Upper lobe of left lung (tissue), 6 donors: ENCODE data around the gene TNXB. TPM values are rescaled to one million over a fixed set of nuclear protein-coding genes. Genes with fewer than 3 reads are reported as not detected.
"Not testable (repeated sequence)": the region's sequence is repeated elsewhere in the genome, so short reads cannot be mapped to it uniquely, and the experiment has no call there.

Experiments
- ATAC-seq, 2 donors: fragments of 200-7000 bp; cut with Tn5 transposase; one replicate each; pipeline ENCODE4 v1.9.1; 2022; ENCODE audit warnings: mild to moderate bottlenecking in 2 of 2, moderate library complexity in 2 of 2; ENCODE audit not compliant: low FRiP score in 2 of 2
- DNase-seq, 2 donors: peaks; one replicate each; pipeline ENCODE4 v3.0.0-alpha.2; 2019 to 2020
- H3K27ac ChIP-seq, 4 donors: fragments of 200-600 bp; sonication (generic); one replicate each; pipeline ENCODE4 v1.5.1; 2016 to 2019
- H3K27me3 ChIP-seq, 4 donors: fragments of 200-600 bp; sonication (generic); one replicate each; pipeline ENCODE4 v1.5.1; 2017 to 2019
- H3K36me3 ChIP-seq, 4 donors: fragments of 200-600 bp; sonication (generic); one replicate each; pipeline ENCODE4 v1.5.1; 2016 to 2019
- H3K4me1 ChIP-seq, 4 donors: fragments of 200-600 bp; sonication (generic); one replicate each; pipeline ENCODE4 v1.5.1; 2018 to 2019
- H3K4me3 ChIP-seq, 4 donors: fragments of 200-600 bp; sonication (generic); one replicate each; pipeline ENCODE4 v1.5.1; 2017 to 2019; ENCODE audit warnings: mild to moderate bottlenecking in 2 of 4, moderate library complexity in 1 of 4
- H3K9me3 ChIP-seq, 4 donors: fragments of 200-600 bp; sonication (generic); one replicate each; pipeline ENCODE4 v1.5.1; 2018 to 2019
- WGBS, 2 donors: methylation state at CpG; one replicate each; pipeline ENCODE4 v1.1.5; 2017 to 2018; 5-methylcytosine and 5-hydroxymethylcytosine counted together
- total RNA-seq, 6 donors: library from RNA; depleted of rRNA in 4 of 6; stranded (reverse); fragments of >200 nt in 4 of 6; gene quantifications; one replicate each; pipeline versions ENCODE4 v1.1.0 to v1.2.1, GENCODE V29; 2016 to 2021
- donor health status: DM: no; HTN: no; CAD: no; lungs with moderate emphysema.
- donor health status: DM: no; HTN: yes; CAD: no; lungs with severe emphysema.

TNXB gene
- total RNA-seq, 6 donors from 2014 or later = 58.1 to 206 (median 151) TPM

DNA sequence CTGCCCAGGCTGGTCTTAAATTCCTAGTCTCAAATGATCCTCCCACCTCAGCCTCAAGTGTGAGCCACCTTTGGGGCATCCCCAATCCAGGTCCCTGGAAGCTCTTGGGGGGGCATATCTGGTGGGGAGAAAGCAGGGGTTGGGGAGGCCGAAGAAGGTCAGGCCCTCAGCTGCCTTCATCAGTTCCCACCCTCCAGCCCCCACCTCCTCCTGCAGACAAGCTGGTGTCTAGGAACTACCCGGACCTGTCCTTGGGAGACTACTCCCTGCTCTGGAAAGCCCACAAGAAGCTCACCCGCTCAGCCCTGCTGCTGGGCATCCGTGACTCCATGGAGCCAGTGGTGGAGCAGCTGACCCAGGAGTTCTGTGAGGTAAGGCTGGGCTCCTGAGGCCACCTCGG lies 70.3 kb downstream of the TNXB start:
- not testable (repeated sequence) for H3K27ac ChIP-seq, H3K36me3 ChIP-seq, H3K27me3 ChIP-seq, ATAC-seq, H3K9me3 ChIP-seq, H3K4me1 ChIP-seq, H3K4me3 ChIP-seq, DNase-seq
- WGBS, 2 donors = 64 to 75% methylated on average over 2 to 4 of the region's 5 CpGs

GRCh38 chr6:32037598-32038524 lies 71.3 kb downstream of the TNXB start, which contains the start of gene CYP21A2:
TSS of gene CYP21A2 (plus strand) at chr6:32038415. CDS start at chr6:32038423, 8 bp downstream.
- not testable (repeated sequence) for H3K4me1 ChIP-seq, H3K27ac ChIP-seq, H3K9me3 ChIP-seq, H3K36me3 ChIP-seq, ATAC-seq, H3K27me3 ChIP-seq, H3K4me3 ChIP-seq
- DNase-seq = peak in 1 of 2 donors; percentile 42
- WGBS, 2 donors = 37 to 88% methylated on average over 3 to 14 of the region's 19 CpGs

GRCh38 chr6:32037136-32037535 lies 72.0 kb downstream of the TNXB start:
- DNase-seq, H3K36me3 ChIP-seq, H3K4me3 ChIP-seq, H3K4me1 ChIP-seq, H3K27ac ChIP-seq, H3K27me3 ChIP-seq, H3K9me3 ChIP-seq, ATAC-seq: not testable (repeated sequence)
- WGBS, 2 donors = 58 to 67% methylated on average over 4 of the region's 5 CpGs

- H3K4me1 ChIP-seq, H3K27ac ChIP-seq, H3K4me3 ChIP-seq, H3K36me3 ChIP-seq, DNase-seq, H3K9me3 ChIP-seq, H3K27me3 ChIP-seq: not testable (repeated sequence)
- peak in 1 of 2 donors; percentile 50 for ATAC-seq
- no CpG with 5 or more reads among the region's 16 CpGs for WGBS, 2 donors
These were observed 73.7 kb downstream of the TNXB start for GRCh38 chr6:32035283-32036013.

DNA sequence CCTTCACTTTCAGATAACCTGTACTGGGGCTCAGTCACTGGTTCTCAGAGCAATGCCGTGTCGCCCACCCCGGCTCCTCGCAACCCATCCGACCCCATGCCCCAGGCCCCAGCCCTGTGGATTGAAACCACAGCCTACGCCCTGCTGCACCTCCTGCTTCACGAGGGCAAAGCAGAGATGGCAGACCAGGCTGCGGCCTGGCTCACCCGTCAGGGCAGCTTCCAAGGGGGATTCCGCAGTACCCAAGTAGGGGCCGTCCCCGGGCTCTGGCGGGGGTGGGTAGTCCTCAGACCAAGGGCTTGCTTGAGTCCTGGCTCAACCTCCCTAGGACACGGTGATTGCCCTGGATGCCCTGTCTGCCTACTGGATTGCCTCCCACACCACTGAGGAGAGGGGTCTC lies 79.6 kb downstream of the TNXB start:
- H3K27me3 ChIP-seq, H3K9me3 ChIP-seq, H3K4me1 ChIP-seq, H3K4me3 ChIP-seq, H3K27ac ChIP-seq, H3K36me3 ChIP-seq: not testable (repeated sequence)
- DNase-seq (peak in 1 of 2 donors; percentile 69), ATAC-seq (peak in 1 of 2 donors; percentile 20)
- WGBS, 2 donors = 95% methylated on average over 9 of the region's 14 CpGs; no CpG with 5 or more reads in 1 of the 2 donors

- not testable (repeated sequence) for H3K4me3 ChIP-seq, H3K36me3 ChIP-seq, H3K9me3 ChIP-seq, H3K27me3 ChIP-seq, DNase-seq, H3K27ac ChIP-seq, H3K4me1 ChIP-seq, ATAC-seq
- 87 to 90% methylated on average over 2 to 7 of the region's 10 CpGs for WGBS, 2 donors
These were observed 80.5 kb downstream of the TNXB start for GRCh38 chr6:32028631-32029030.

- WGBS, 2 donors = no CpG with 5 or more reads among the region's 10 CpGs
- not testable (repeated sequence) for H3K27me3 ChIP-seq, H3K4me1 ChIP-seq, H3K9me3 ChIP-seq, DNase-seq, H3K4me3 ChIP-seq, ATAC-seq, H3K27ac ChIP-seq, H3K36me3 ChIP-seq
These were observed 87.0 kb downstream of the TNXB start for GRCh38 chr6:32022100-32022499.

DNA sequence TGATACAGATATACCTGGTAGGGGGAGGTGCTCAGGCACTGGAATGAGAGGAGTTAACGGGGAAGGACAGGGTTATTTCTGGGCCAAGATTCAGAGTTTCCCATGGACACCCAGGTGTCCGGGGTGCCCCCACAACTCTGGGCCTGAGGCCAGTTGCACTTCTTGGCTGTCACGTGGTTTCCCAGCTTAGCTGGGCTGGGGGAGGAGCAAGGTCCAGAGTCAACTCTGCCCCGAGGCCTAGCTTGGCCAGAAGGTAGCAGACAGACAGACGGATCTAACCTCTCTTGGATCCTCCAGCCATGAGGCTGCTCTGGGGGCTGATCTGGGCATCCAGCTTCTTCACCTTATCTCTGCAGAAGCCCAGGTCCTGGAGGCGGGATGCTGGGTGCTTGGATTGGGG lies 94.6 kb downstream of the TNXB start, which contains the start of gene C4B:
Gene C4B, plus strand, starts transcription at position 249 of the 400 bp plus-strand sequence. Its CDS starts 51 bp downstream, at position 300.
- ATAC-seq = peak in 1 of 2 donors; percentile 3
- H3K4me3 ChIP-seq, DNase-seq, H3K27ac ChIP-seq, H3K4me1 ChIP-seq, H3K9me3 ChIP-seq, H3K36me3 ChIP-seq, H3K27me3 ChIP-seq: not testable (repeated sequence)
- WGBS, 2 donors = no CpG with 5 or more reads among the region's 6 CpGs

DNA sequence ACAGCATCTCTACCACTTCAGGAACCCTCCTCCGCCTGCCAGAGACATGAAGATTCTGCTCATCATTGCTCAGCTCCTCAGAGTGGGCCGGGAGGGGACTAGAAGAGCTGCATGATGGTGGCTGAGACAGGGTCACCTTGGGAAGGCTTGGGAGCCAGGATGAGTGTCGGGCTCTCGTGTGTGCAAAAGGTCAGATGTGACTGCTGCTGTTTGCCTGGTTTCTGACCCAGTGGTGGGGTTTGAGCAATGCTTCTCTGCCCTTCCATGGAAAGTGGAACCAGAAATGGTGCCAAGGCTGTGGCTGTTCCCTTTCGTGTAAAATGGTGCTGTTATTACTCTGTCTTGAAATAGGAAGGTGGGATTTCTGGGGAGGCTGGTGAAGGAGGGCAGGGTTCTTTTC lies 95.4 kb downstream of the TNXB start:
- not testable (repeated sequence) for H3K36me3 ChIP-seq, DNase-seq, H3K4me1 ChIP-seq, H3K9me3 ChIP-seq, H3K27ac ChIP-seq, H3K27me3 ChIP-seq, H3K4me3 ChIP-seq, ATAC-seq
- no CpG with 5 or more reads among the region's 5 CpGs for WGBS, 2 donors

- H3K4me1 ChIP-seq, H3K9me3 ChIP-seq, H3K36me3 ChIP-seq, H3K27ac ChIP-seq, H3K27me3 ChIP-seq, H3K4me3 ChIP-seq: not testable (repeated sequence)
- 86 to 88% methylated on average over 4 to 13 of the region's 17 CpGs for WGBS, 2 donors
- DNase-seq (peak in 1 of 2 donors; percentile 67), ATAC-seq (peak in 1 of 2 donors; percentile 43)
These were observed 96.1 kb downstream of the TNXB start for GRCh38 chr6:32012941-32013617.

DNA sequence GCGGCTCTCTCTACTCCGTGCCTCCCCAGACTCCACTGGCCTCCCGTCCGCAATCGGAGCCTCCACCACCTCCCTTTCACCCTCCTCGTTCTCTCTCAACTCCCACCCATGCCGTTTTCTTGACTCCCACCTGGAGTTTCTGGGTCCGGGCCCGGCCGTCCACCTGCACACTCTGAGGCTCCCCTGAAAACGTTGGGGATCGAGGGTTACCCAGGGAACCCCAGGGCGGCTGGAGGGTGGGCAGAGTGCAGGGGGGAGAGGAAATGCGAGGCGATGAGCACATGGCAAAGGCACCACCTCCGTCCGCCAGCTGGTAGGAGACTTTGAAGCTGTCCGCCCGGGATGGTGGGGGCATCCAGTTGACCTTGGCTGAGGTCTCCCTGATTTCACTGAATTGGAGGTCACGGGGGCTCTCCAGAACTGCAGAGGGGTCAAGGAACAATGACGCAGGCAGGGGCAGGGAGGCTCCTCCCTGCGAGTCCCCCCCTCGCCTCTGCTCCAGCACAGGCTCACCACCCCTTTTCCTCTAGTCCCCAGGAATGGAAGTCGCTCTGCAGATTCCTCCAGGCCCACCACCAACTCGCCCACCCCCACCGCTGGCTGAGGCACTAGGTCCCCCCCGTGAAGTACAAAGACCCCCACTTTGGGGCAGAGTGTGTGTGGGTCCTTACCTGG lies 98.1 kb downstream of the TNXB start:
- ATAC-seq, H3K27me3 ChIP-seq, H3K27ac ChIP-seq, H3K9me3 ChIP-seq, H3K36me3 ChIP-seq, H3K4me1 ChIP-seq, H3K4me3 ChIP-seq: not testable (repeated sequence)
- WGBS, 2 donors = 69 to 85% methylated on average over 10 to 23 of the region's 27 CpGs
- peak in 1 of 2 donors; percentile 65 for DNase-seq

DNA sequence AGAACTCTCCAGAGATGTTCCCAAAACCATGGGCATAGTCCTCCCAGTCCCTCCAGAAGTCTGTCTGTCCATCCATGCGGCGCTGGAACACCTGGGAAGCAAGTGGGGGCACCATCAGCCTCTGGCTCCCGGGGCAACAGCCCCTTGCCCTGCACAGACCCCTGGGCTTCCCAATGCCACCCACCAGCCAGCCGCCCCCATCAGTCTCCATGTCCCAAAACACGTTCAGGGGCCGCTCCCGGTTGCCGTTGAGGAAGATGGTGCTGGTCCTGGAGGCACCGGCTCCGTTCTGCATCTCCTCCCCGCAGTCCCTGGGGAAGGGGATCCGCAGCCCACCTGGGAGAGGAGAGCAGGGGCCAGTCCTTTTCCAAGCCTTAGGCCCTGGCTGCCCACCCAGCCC lies 99.6 kb downstream of the TNXB start:
- not testable (repeated sequence) for H3K27me3 ChIP-seq, H3K4me1 ChIP-seq, H3K9me3 ChIP-seq, H3K27ac ChIP-seq, H3K36me3 ChIP-seq, ATAC-seq, H3K4me3 ChIP-seq
- WGBS, 2 donors = 77 to 81% methylated on average over 4 to 5 of the region's 12 CpGs
- DNase-seq = peak in 1 of 2 donors; percentile 37
